HG03520 (cell line): ENCODE measurements around the gene FAM89B.

Experiments
- ATAC-seq: cut with Tn5 transposase; IDR thresholded peaks from one replicate; pipeline ENCODE4 v1.9.1; 2021; ENCODE audit warnings: mild to moderate bottlenecking, moderate library complexity; ENCODE audit not compliant: unreplicated experiment

FAM89B gene

GRCh38 chr11:65586676-65587075 lies 14.3 kb downstream of the FAM89B start:
- no peak for ATAC-seq

GRCh38 chr11:65588199-65589054 lies 16.1 kb downstream of the FAM89B start:
- ATAC-seq, result peak; percentile 61

- ATAC-seq, result no peak
Observed at GRCh38 chr11:65589444-65590239, 17.3 kb downstream of the FAM89B start.

- no peak for ATAC-seq
Observed at GRCh38 chr11:65590240-65590738, 18.0 kb downstream of the FAM89B start.

- ATAC-seq, result no peak
Observed at GRCh38 chr11:65591939-65592857, 19.9 kb downstream of the FAM89B start.

- ATAC-seq, result no peak
Observed at GRCh38 chr11:65592858-65593517, 20.6 kb downstream of the FAM89B start.

- no peak for ATAC-seq
Observed at GRCh38 chr11:65593518-65594414, 21.4 kb downstream of the FAM89B start.

- no peak for ATAC-seq
Observed at GRCh38 chr11:65595131-65595530, 22.8 kb downstream of the FAM89B start.

- ATAC-seq, result no peak
Observed at GRCh38 chr11:65595543-65596281, 23.4 kb downstream of the FAM89B start, which contains the start of gene KCNK7. Gene KCNK7 (minus strand): TSS chr11:65595800. CDS start chr11:65595772, 28 bp downstream.

- no peak for ATAC-seq
Observed at GRCh38 chr11:65596520-65596919, 24.2 kb downstream of the FAM89B start.

GRCh38 chr11:65598258-65598699 lies 25.9 kb downstream of the FAM89B start:
- no peak for ATAC-seq

GRCh38 chr11:65599216-65599954 lies 27.0 kb downstream of the FAM89B start:
- ATAC-seq, result no peak

GRCh38 chr11:65599955-65600246 lies 27.6 kb downstream of the FAM89B start:
- no peak for ATAC-seq

- ATAC-seq, result no peak
Observed at GRCh38 chr11:65604258-65604657, 31.9 kb downstream of the FAM89B start.

GRCh38 chr11:65606876-65607613 lies 34.7 kb downstream of the FAM89B start:
- ATAC-seq, result no peak

- no peak for ATAC-seq
Observed at GRCh38 chr11:65607614-65608426, 35.5 kb downstream of the FAM89B start.
